Fibroblast of villous mesenchyme (primary cell): ENCODE results near the gene ROBO2. TPM values are rescaled to one million over a fixed set of nuclear protein-coding genes. Genes with fewer than 3 reads are reported as not detected.

Source experiments
- DNase-seq: peaks from one replicate; pipeline ENCODE4 v3.0.0-alpha.2; 2010; ENCODE audit warnings: low read depth
- H3K4me3 ChIP-seq: 2 replicates; pipeline ENCODE4 v1.5.1; 2011; ENCODE audit warnings: low read depth, mild to moderate bottlenecking, low read length
- total RNA-seq: library from RNA; depleted of rRNA; stranded (reverse); fragments of >200 nt; gene quantifications from 2 replicates; pipeline ENCODE4 v1.2.3, GENCODE V29; 2012
- TF ChIP-seq, protein P1 (sequence below): IDR thresholded peaks from 2 replicates; pipeline ENCODE4 v1.5.1; 2012; ENCODE audit warnings: low read depth, mild to moderate bottlenecking, low read length; ENCODE audit not compliant: insufficient read depth

The ROBO2 gene
- total RNA-seq, 1 donor: 3.0 TPM

DNA sequence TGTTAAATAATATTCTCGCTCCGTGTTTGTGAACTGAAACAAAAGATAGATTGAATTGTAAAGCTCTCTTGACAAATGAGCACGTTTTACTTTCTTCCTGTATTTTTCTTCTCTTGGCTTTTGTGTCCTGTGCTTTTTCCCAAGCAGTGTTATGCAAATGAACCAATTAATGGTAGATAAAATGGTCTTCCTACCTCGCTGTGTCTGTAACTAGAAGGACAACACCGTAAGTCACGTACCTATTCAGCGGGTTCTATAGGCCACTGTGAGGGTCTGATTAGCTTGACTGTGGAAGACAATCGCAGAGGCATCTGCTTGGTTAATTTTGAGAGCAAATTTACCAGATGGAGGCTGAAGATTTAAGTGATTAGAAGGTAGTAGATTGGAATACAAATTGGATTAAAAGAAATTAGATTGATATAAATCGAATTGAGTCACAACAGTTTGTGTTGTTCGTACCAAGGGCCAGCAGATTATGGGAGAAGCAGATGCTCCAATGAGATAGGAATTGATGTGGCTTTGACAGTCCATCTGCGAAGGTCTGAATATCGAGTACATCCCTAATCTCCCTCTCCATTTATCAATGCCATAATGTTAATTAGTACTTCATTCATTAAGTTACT lies 40.2 kb downstream of the ROBO2 start:
- no peak for DNase-seq
- TF ChIP-seq, protein P1, sequence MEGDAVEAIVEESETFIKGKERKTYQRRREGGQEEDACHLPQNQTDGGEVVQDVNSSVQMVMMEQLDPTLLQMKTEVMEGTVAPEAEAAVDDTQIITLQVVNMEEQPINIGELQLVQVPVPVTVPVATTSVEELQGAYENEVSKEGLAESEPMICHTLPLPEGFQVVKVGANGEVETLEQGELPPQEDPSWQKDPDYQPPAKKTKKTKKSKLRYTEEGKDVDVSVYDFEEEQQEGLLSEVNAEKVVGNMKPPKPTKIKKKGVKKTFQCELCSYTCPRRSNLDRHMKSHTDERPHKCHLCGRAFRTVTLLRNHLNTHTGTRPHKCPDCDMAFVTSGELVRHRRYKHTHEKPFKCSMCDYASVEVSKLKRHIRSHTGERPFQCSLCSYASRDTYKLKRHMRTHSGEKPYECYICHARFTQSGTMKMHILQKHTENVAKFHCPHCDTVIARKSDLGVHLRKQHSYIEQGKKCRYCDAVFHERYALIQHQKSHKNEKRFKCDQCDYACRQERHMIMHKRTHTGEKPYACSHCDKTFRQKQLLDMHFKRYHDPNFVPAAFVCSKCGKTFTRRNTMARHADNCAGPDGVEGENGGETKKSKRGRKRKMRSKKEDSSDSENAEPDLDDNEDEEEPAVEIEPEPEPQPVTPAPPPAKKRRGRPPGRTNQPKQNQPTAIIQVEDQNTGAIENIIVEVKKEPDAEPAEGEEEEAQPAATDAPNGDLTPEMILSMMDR: no peak

GRCh38 chr3:77081240-77081661 lies 41.4 kb downstream of the ROBO2 start:
- no peak overlapping the region for H3K4me3 ChIP-seq
- no peak for DNase-seq
- TF ChIP-seq, protein P1: no peak

More for the DNA sequence above, 40.2 kb downstream of the ROBO2 start:
- H3K4me3 ChIP-seq: no peak overlapping the region

GRCh38 chr3:77084511-77084910 lies 44.6 kb downstream of the ROBO2 start:
- no peak for DNase-seq
- TF ChIP-seq, protein P1: no peak
- H3K4me3 ChIP-seq: no peak overlapping the region

GRCh38 chr3:77086408-77086807 lies 46.5 kb downstream of the ROBO2 start:
- no peak for DNase-seq
- no peak overlapping the region for H3K4me3 ChIP-seq
- TF ChIP-seq, protein P1: no peak

GRCh38 chr3:77091809-77092208 lies 51.9 kb downstream of the ROBO2 start:
- H3K4me3 ChIP-seq: no peak overlapping the region
- TF ChIP-seq, protein P1: no peak
- DNase-seq: no peak

GRCh38 chr3:77093101-77093500 lies 53.2 kb downstream of the ROBO2 start:
- DNase-seq: no peak
- TF ChIP-seq, protein P1: no peak
- no peak overlapping the region for H3K4me3 ChIP-seq

- no peak overlapping the region for H3K4me3 ChIP-seq
- no peak for DNase-seq
- TF ChIP-seq, protein P1: no peak
These were observed 56.2 kb downstream of the ROBO2 start for GRCh38 chr3:77096145-77096544.
